ENCODE measurements around the gene MED10. TPM values are rescaled to one million over a fixed set of nuclear protein-coding genes. Genes with fewer than 3 reads are reported as not detected.

The MED10 gene
- total and polyA plus RNA-seq, 2 experiments from 2014 or later: 16.0 to 58.1 TPM

- no peaks in the 10 kb centered on the region for H3K4me1 ChIP-seq (ENCODE audit: insufficient read depth)
- no peaks in the 10 kb centered on the region for H3F3A ChIP-seq (replicated peaks; ENCODE audit: low read depth)
- H3K36me3 Mint-ChIP-seq (ENCODE audit: low read depth): peaks cover 11% of the 10 kb centered on the region; the same call in 2 of the 3 replicates
- ATAC-seq (peak; percentile 91), DNase-seq (ENCODE audit: low spot score) (peak; percentile 91)
- H3K27me3 ChIP-seq (ENCODE audit: insufficient read depth): no peaks in the 10 kb centered on the region
- no peaks in the 10 kb centered on the region for H3K9me2 ChIP-seq (ENCODE audit: insufficient read depth)
- no peaks in the 10 kb centered on the region for H3K36me3 ChIP-seq (ENCODE audit: insufficient read depth)
- H4K20me1 ChIP-seq (replicated peaks; ENCODE audit: insufficient read depth): no peaks in the 10 kb centered on the region
- H3K79me2 ChIP-seq (replicated peaks; ENCODE audit: insufficient read depth): no peaks in the 10 kb centered on the region
- no peak overlapping the region for H2AFZ ChIP-seq
- peaks cover 22% of the 10 kb centered on the region for H3K9me3 Mint-ChIP-seq
- H3K4me2 ChIP-seq: no peak overlapping the region
- H3K27ac Mint-ChIP-seq: no peak overlapping the region
- H3K4me1 Mint-ChIP-seq: no peaks in the 10 kb centered on the region
- H3K27me3 Mint-ChIP-seq (ENCODE audit: insufficient read depth, low read depth, poor library complexity): no peaks in the 10 kb centered on the region
- H3K4me3 Mint-ChIP-seq: no peak overlapping the region
- no peak overlapping the region for H3K27ac ChIP-seq (ENCODE audit: low read depth)
- H3K4me3 ChIP-seq: no peak overlapping the region
- TF ChIP-seq, protein P1, sequence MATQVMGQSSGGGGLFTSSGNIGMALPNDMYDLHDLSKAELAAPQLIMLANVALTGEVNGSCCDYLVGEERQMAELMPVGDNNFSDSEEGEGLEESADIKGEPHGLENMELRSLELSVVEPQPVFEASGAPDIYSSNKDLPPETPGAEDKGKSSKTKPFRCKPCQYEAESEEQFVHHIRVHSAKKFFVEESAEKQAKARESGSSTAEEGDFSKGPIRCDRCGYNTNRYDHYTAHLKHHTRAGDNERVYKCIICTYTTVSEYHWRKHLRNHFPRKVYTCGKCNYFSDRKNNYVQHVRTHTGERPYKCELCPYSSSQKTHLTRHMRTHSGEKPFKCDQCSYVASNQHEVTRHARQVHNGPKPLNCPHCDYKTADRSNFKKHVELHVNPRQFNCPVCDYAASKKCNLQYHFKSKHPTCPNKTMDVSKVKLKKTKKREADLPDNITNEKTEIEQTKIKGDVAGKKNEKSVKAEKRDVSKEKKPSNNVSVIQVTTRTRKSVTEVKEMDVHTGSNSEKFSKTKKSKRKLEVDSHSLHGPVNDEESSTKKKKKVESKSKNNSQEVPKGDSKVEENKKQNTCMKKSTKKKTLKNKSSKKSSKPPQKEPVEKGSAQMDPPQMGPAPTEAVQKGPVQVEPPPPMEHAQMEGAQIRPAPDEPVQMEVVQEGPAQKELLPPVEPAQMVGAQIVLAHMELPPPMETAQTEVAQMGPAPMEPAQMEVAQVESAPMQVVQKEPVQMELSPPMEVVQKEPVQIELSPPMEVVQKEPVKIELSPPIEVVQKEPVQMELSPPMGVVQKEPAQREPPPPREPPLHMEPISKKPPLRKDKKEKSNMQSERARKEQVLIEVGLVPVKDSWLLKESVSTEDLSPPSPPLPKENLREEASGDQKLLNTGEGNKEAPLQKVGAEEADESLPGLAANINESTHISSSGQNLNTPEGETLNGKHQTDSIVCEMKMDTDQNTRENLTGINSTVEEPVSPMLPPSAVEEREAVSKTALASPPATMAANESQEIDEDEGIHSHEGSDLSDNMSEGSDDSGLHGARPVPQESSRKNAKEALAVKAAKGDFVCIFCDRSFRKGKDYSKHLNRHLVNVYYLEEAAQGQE (IDR thresholded peaks at IDR 0.05; ENCODE audit: unreplicated experiment): peak; percentile 93
- no peak for TF ChIP-seq EZH2 (IDR thresholded peaks at IDR 0.05; ENCODE audit: low read depth, unreplicated experiment)
These were observed 50.2 kb downstream of the MED10 start for GRCh38 chr5:6328173-6328572.

- Histone ChIP-seq H3K36me3 (ENCODE audit: insufficient read depth) (no peaks in the 10 kb centered on the region), H3K4me3 (no peak overlapping the region), H4K20me1 (replicated peaks; ENCODE audit: insufficient read depth) (no peaks in the 10 kb centered on the region), H3F3A (replicated peaks; ENCODE audit: low read depth) (no peaks in the 10 kb centered on the region), H3K9me2 (ENCODE audit: insufficient read depth) (no peaks in the 10 kb centered on the region), H2AFZ (no peak overlapping the region), H3K27me3 (ENCODE audit: insufficient read depth) (no peaks in the 10 kb centered on the region), H3K4me2 (no peak overlapping the region), H3K27ac (ENCODE audit: low read depth) (no peak overlapping the region), H3K4me1 (ENCODE audit: insufficient read depth) (no peaks in the 10 kb centered on the region), H3K79me2 (replicated peaks; ENCODE audit: insufficient read depth) (no peaks in the 10 kb centered on the region)
- H3K4me3 Mint-ChIP-seq: no peak overlapping the region
- no peaks in the 10 kb centered on the region for H3K4me1 Mint-ChIP-seq
- DNase-seq (ENCODE audit: low spot score) (no peak), ATAC-seq (no peak)
- peaks cover 11% of the 10 kb centered on the region; the same call in 2 of the 3 replicates for H3K36me3 Mint-ChIP-seq (ENCODE audit: low read depth)
- no peaks in the 10 kb centered on the region for H3K27me3 Mint-ChIP-seq (ENCODE audit: insufficient read depth, low read depth, poor library complexity)
- H3K27ac Mint-ChIP-seq: no peak overlapping the region
- H3K9me3 Mint-ChIP-seq: peaks cover 26% of the 10 kb centered on the region
- TF ChIP-seq ZNF331 (CRISPR knock-in tag; IDR thresholded peaks at IDR 0.05; ENCODE audit: low read depth): no peak
- TF ChIP-seq EZH2phosphoT487 (IDR thresholded peaks at IDR 0.05; ENCODE audit: unreplicated experiment): no peak
- TF ChIP-seq, protein P1 (IDR thresholded peaks at IDR 0.05; ENCODE audit: unreplicated experiment): no peak
- no peak for TF ChIP-seq POLR2AphosphoS5 (IDR thresholded peaks at IDR 0.05; ENCODE audit: low read depth)
- TF ChIP-seq EZH2 (IDR thresholded peaks at IDR 0.05; ENCODE audit: low read depth, unreplicated experiment): no peak
- TF ChIP-seq CREB1 (CRISPR knock-in tag; IDR thresholded peaks at IDR 0.05; ENCODE audit: low read depth): no peak
- no peak for TF ChIP-seq JUNB (IDR thresholded peaks at IDR 0.05; ENCODE audit: unreplicated experiment)
- TF ChIP-seq, protein P2, sequence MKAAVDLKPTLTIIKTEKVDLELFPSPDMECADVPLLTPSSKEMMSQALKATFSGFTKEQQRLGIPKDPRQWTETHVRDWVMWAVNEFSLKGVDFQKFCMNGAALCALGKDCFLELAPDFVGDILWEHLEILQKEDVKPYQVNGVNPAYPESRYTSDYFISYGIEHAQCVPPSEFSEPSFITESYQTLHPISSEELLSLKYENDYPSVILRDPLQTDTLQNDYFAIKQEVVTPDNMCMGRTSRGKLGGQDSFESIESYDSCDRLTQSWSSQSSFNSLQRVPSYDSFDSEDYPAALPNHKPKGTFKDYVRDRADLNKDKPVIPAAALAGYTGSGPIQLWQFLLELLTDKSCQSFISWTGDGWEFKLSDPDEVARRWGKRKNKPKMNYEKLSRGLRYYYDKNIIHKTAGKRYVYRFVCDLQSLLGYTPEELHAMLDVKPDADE (IDR thresholded peaks at IDR 0.05): no peak
- no peak for TF ChIP-seq NANOG (IDR thresholded peaks at IDR 0.05; ENCODE audit: borderline replicate concordance)
These were observed 51.6 kb downstream of the MED10 start for GRCh38 chr5:6326776-6327175.
